GM12878 (cell line): ENCODE results near the gene TOMM40L. TPM values are rescaled to one million over a fixed set of nuclear protein-coding genes. Genes with fewer than 3 reads are reported as not detected.
"Not testable (repeated sequence)": the region's sequence is repeated elsewhere in the genome, so short reads cannot be mapped to it uniquely, and the experiment has no call there.

Source experiments
- ATAC-seq: fragments of 200-7000 bp; cut with Tn5 transposase; 3 replicates; pipeline ENCODE4 v1.9.1; 2020; ENCODE audit warnings: mild to moderate bottlenecking, moderate library complexity
- BruUV-seq: library from RNA; stranded (reverse); fragments of 400-500 nt; replicated peaks from 2 replicates; lab custom pipeline; 2021; lab: Mats Ljungman, UMichigan
- CTCF ChIA-PET: fragments of 300-600 bp; sonication (Branson Sonifier 250); formaldehyde crosslinking; extraction: SDS; loops from one replicate; lab custom pipeline; 2021; ENCODE audit warnings: inconsistent platforms; lab: Yijun Ruan, JAX
- POLR2A ChIA-PET: fragments of 350-600 bp; formaldehyde crosslinking; extraction: SDS; loops from one replicate; lab custom pipeline; 2021; ENCODE audit warnings: inconsistent platforms; lab: Charles Lee
- RAD21 ChIA-PET: fragments of 300-600 bp; sonication (Branson Sonifier 250); formaldehyde crosslinking; loops from one replicate; lab custom pipeline; 2023; ENCODE audit warnings: antibody characterized with exemption; ENCODE audit not compliant: unreplicated experiment; lab: Charles Lee
- SMC1A ChIA-PET: fragments of 300-600 bp; sonication (Branson Sonifier 250); formaldehyde crosslinking; loops from one replicate; lab custom pipeline; 2023; ENCODE audit not compliant: unreplicated experiment, uncharacterized antibody; lab: Charles Lee
- DNase-seq: peaks from one replicate; pipeline ENCODE4 v3.0.0-alpha.2; 2011; ENCODE audit warnings: low read depth, low spot score
- FAIRE-seq: peaks from 3 replicates; lab custom pipeline; 2011; peaks lifted over from hg19 to GRCh38; lab: Jason Lieb, UNC
- H2AFZ ChIP-seq: 2 replicates; pipeline ENCODE4 v1.6.0; 2011; ENCODE audit warnings: low read depth, low read length, control low read depth; ENCODE audit not compliant: control insufficient read depth
- H3K27ac ChIP-seq: 2 replicates; pipeline ENCODE4 v1.5.1; 2011; ENCODE audit warnings: control low read depth; ENCODE audit not compliant: control insufficient read depth, insufficient read depth
- H3K27me3 ChIP-seq, 2 experiments: replicated peaks in 1 of 2; 2 replicates each; pipeline versions ENCODE4 v1.6.0 to v1.6.1; 2011; ENCODE audit warnings: low read length in 1 of 2; ENCODE audit not compliant: control insufficient read depth in 2 of 2, insufficient read depth in 2 of 2
- H3K36me3 ChIP-seq, 2 experiments: 2 replicates each; pipeline ENCODE4 v1.5.1; 2011; ENCODE audit warnings: low read length in 1 of 2; ENCODE audit not compliant: control insufficient read depth in 2 of 2, insufficient read depth in 2 of 2
- H3K4me1 ChIP-seq: 2 replicates; pipeline ENCODE4 v1.6.1; 2011; ENCODE audit warnings: mild to moderate bottlenecking, low read length, moderate library complexity, mixed read lengths; ENCODE audit not compliant: control insufficient read depth, insufficient read depth
- H3K4me2 ChIP-seq: 2 replicates; pipeline ENCODE4 v1.6.0; 2011; ENCODE audit warnings: control low read depth; ENCODE audit not compliant: control insufficient read depth, insufficient read depth
- H3K4me3 ChIP-seq: fragments of 200-600 bp; sonication (generic); 2 replicates; pipeline ENCODE4 v1.5.1; 2016
- H3K79me2 ChIP-seq: 2 replicates; pipeline ENCODE4 v1.6.0; 2011; ENCODE audit warnings: low read length; ENCODE audit not compliant: control insufficient read depth, insufficient read depth
- H3K9ac ChIP-seq: 2 replicates; pipeline ENCODE4 v1.8.0; 2011; ENCODE audit warnings: low read length, control low read depth, mixed read lengths; ENCODE audit not compliant: control insufficient read depth, insufficient read depth
- H3K9me3 ChIP-seq: replicated peaks from 3 replicates; pipeline ENCODE4 v1.5.1; 2011; ENCODE audit warnings: mild to moderate bottlenecking, low read length; ENCODE audit not compliant: control insufficient read depth, insufficient read depth
- H4K20me1 ChIP-seq: 2 replicates; pipeline ENCODE4 v1.6.0; 2011; ENCODE audit not compliant: control insufficient read depth, insufficient read depth
- ATF2 ChIP-seq: IDR thresholded peaks from 2 replicates; pipeline ENCODE4 v1.6.1; 2012; ENCODE audit warnings: low read length, inconsistent platforms
- CUX1 ChIP-seq: IDR thresholded peaks from 2 replicates; pipeline ENCODE4 v1.6.1; 2012; ENCODE audit warnings: improper control_type of control experiment, low read depth, low read length; ENCODE audit not compliant: insufficient replicate concordance
- KDM1A ChIP-seq: fragments of 200-600 bp; sonication (generic); IDR thresholded peaks from 2 replicates; pipeline ENCODE4 v1.6.1; 2016; ENCODE audit warnings: borderline replicate concordance
- NRF1 ChIP-seq: conservative IDR thresholded peaks from 2 replicates; pipeline ENCODE4 v1.6.1; 2011; ENCODE audit warnings: mild to moderate bottlenecking, low read depth, low read length, improper control_type of control experiment
- PML ChIP-seq: IDR thresholded peaks from 2 replicates; pipeline ENCODE4 v1.6.1; 2012; ENCODE audit warnings: low read length, inconsistent platforms
- POLR2AphosphoS2 ChIP-seq: IDR thresholded peaks from 2 replicates; pipeline ENCODE4 v1.6.1; 2011; ENCODE audit warnings: low read depth, mild to moderate bottlenecking, low read length, improper control_type of control experiment, moderate library complexity
- STAT3 ChIP-seq: IDR thresholded peaks from 2 replicates; pipeline ENCODE4 v1.6.1; 2011; ENCODE audit warnings: low read depth, low read length, improper control_type of control experiment
- ZNF274 ChIP-seq: IDR thresholded peaks from one replicate; pipeline ENCODE4 v1.8.0; 2011; ENCODE audit not compliant: insufficient read length, insufficient read depth
- WGBS: methylation state at CpG from one replicate; pipeline ENCODE4 v1.1.6; 2016; ENCODE audit warnings: low lambda C conversion rate; ENCODE audit not compliant: insufficient replicate concordance, insufficient coverage; ENCODE audit errors: missing lambda C conversion rate; 5-methylcytosine and 5-hydroxymethylcytosine counted together
- in situ Hi-C: fragments of 300-500 bp; cut with MboI; formaldehyde crosslinking; loops from 9 replicates; pipeline ENCODE4 v1.14.3; 2018; ENCODE audit warnings: mixed read lengths
- intact Hi-C: fragments of 100-400 bp; cut with micrococcal nuclease; formaldehyde crosslinking; loops from one replicate; pipeline ENCODE4 v1.14.2; 2022; ENCODE audit not compliant: unreplicated experiment
- polyA plus RNA-seq, 11 experiments: library from polyadenylated mRNA; depleted of rRNA in 4 of 11; unstranded in 6 of 11; stranded (reverse) in 5 of 11; fragments of >200 nt; fragmentation: Nextera tagmentation in 4 of 11; fragmentation: Illumina TruSeq in 1 of 11; extraction: Ambion mirVana in 4 of 11; extraction: Trizol in 1 of 11; gene quantifications; 1 replicate in 1 of 11; 2 replicates in 10 of 11; pipeline versions ENCODE4 v1.2.1 to v1.2.3, GENCODE V29; 2011 to 2016; ENCODE audit warnings: inconsistent platforms in 2 of 11, missing spikeins in 2 of 11, low read depth in 1 of 11
- total RNA-seq, 4 experiments: library from RNA; depleted of rRNA in 3 of 4; stranded (reverse); fragments of >200 nt in 3 of 4; fragmentation: Illumina TruSeq in 1 of 4; extraction: Trizol in 1 of 4; gene quantifications; 2 replicates each; pipeline versions ENCODE4 v1.2.1 to v1.2.3, GENCODE V29; 2013 to 2021

TOMM40L gene
- total and polyA plus RNA-seq, 10 of the 15 experiments (the other 5 are each of a cell fraction or from before 2014, with no cell fraction given): 5.9 to 21.6 (median 15.7) TPM

- TF ChIP-seq ATF2 (no peak), CUX1 (no peak), KDM1A (no peak), NRF1 (no peak), POLR2AphosphoS2 (no peak)
These were observed 16.5 kb downstream of the TOMM40L start (continued) for GRCh38 chr1:161242313-161242712.

- no peak overlapping the region for H3K27ac ChIP-seq
- POLR2A ChIA-PET: no interaction called here
- ATAC-seq: no peak
- no TSS peak for BruUV-seq
- CTCF ChIA-PET: no interaction called here
- no peak for TF ChIP-seq ZNF274
- TF ChIP-seq PML: no peak
- TF ChIP-seq STAT3: no peak
- intact Hi-C loops: loop anchor here (5.0 kb wide), 1 partner anchor 37 kb away; no protein-coding TSS in a partner anchor
- H3K9me3 ChIP-seq: no peaks in the 10 kb centered on the region
- no peak overlapping the region for H3K4me3 ChIP-seq
- H4K20me1 ChIP-seq: no peaks in the 10 kb centered on the region
- H2AFZ ChIP-seq: no peak overlapping the region
- DNase-seq: no peak
- H3K27me3 ChIP-seq: no peaks in the 10 kb centered on the region
- RAD21 ChIA-PET: no interaction called here
- no peaks in the 10 kb centered on the region for H3K79me2 ChIP-seq
- no peak for FAIRE-seq
- WGBS: 75% methylated on average over 4 of the region's 4 CpGs
- SMC1A ChIA-PET: no interaction called here
- no peaks in the 10 kb centered on the region for H3K4me1 ChIP-seq
- in situ Hi-C loops: no loop called here
- H3K36me3 ChIP-seq: no peaks in the 10 kb centered on the region
- H3K4me2 ChIP-seq: no peak overlapping the region
- H3K9ac ChIP-seq: no peak overlapping the region
These were observed 19.0 kb downstream of the TOMM40L start for GRCh38 chr1:161244888-161245287.

- WGBS: 44% methylated on average over 5 of the region's 5 CpGs
- H4K20me1 ChIP-seq, H3K4me1 ChIP-seq, H2AFZ ChIP-seq, H3K79me2 ChIP-seq, in situ Hi-C loops, H3K27ac ChIP-seq, intact Hi-C loops, BruUV-seq, H3K9ac ChIP-seq, FAIRE-seq, H3K36me3 ChIP-seq, POLR2A ChIA-PET, H3K27me3 ChIP-seq, H3K4me3 ChIP-seq, ATAC-seq, H3K4me2 ChIP-seq, H3K9me3 ChIP-seq, DNase-seq: not testable (repeated sequence)
- RAD21 ChIA-PET: interaction anchor here (0.6 to 1.7 kb wide), 2 partner anchors 41 to 118 kb away, joined by 3 to 6 read pairs; no protein-coding TSS in a partner anchor
- SMC1A ChIA-PET: interaction anchor here (1.9 to 2.8 kb wide), 2 partner anchors 38 to 98 kb away, joined by 5 to 8 read pairs; no protein-coding TSS in a partner anchor
- CTCF ChIA-PET: interaction anchor here (0.7 to 3.0 kb wide), 7 partner anchors 11 to 132 kb away, joined by 3 to 14 read pairs (median 4); partner anchors contain the start of genes NR1I3 and TOMM40L
These were observed 24.2 kb downstream of the TOMM40L start for GRCh38 chr1:161250100-161250499.
